Tibial nerve (tissue), 4 donors: ENCODE data around the gene CHMP5. TPM values are rescaled to one million over a fixed set of nuclear protein-coding genes. Genes with fewer than 3 reads are reported as not detected.

Experiments used
- DNase-seq, 2 donors: peaks; one replicate each; pipeline ENCODE4 v3.0.0-alpha.2; 2019; ENCODE audit warnings: low spot score in 2 of 2
- H3K27ac ChIP-seq, 4 donors: fragments of 200-600 bp; sonication (generic) in 3 of 4; one replicate each; pipeline ENCODE4 v1.5.1; 2017 to 2019; ENCODE audit warnings: mild to moderate bottlenecking in 1 of 4
- H3K27me3 ChIP-seq, 2 donors: fragments of 200-600 bp; sonication (generic) in 1 of 2; one replicate each; pipeline versions ENCODE4 v1.5.1 to v1.6.0; 2017 to 2019
- H3K36me3 ChIP-seq, 3 donors: fragments of 200-600 bp; sonication (generic); one replicate each; pipeline ENCODE4 v1.5.1; 2018 to 2019
- H3K4me1 ChIP-seq, 4 donors: fragments of 200-600 bp; sonication (generic) in 3 of 4; one replicate each; pipeline ENCODE4 v1.5.1; 2017 to 2019
- H3K4me3 ChIP-seq, 4 donors: fragments of 200-600 bp; sonication (generic) in 3 of 4; one replicate each; pipeline ENCODE4 v1.5.1; 2017 to 2019; ENCODE audit warnings: mild to moderate bottlenecking in 1 of 4, moderate library complexity in 1 of 4
- H3K9me3 ChIP-seq, 4 donors: fragments of 200-600 bp; sonication (generic) in 3 of 4; one replicate each; pipeline ENCODE4 v1.5.1; 2017 to 2019
- EP300 ChIP-seq, 2 donors: sonication (generic); formaldehyde crosslinking; IDR thresholded peaks; one replicate each; pipeline ENCODE4 v1.6.1; 2017; ENCODE audit warnings: antibody characterized with exemption in 2 of 2, mild to moderate bottlenecking in 1 of 2
- POLR2A ChIP-seq, 2 donors: fragments of 450-650 bp; IDR thresholded peaks; one replicate each; pipeline ENCODE4 v1.6.1; 2017; ENCODE audit warnings: antibody characterized with exemption in 2 of 2, mild to moderate bottlenecking in 2 of 2, moderate library complexity in 2 of 2
- WGBS, 2 donors: methylation state at CpG; one replicate each; pipeline ENCODE4 v1.1.5; 2018; 5-methylcytosine and 5-hydroxymethylcytosine counted together
- total RNA-seq, 4 donors: library from RNA; depleted of rRNA; stranded (reverse); fragments of >200 nt; gene quantifications; one replicate each; pipeline ENCODE4 v1.1.0, GENCODE V29; 2016
- TF ChIP-seq, protein P1 (sequence below), 5 experiments: fragments of 200-600 bp in 3 of 5; fragments of 450-650 bp in 2 of 5; sonication (generic) in 3 of 5; IDR thresholded peaks; one replicate each; pipeline ENCODE4 v1.5.1; 2016 to 2019; ENCODE audit warnings: antibody characterized with exemption in 5 of 5, mild to moderate bottlenecking in 3 of 5, moderate library complexity in 2 of 5

Gene CHMP5
- total RNA-seq, 4 donors from 2014 or later, result 56.1 to 67.4 (median 59.3) TPM

DNA sequence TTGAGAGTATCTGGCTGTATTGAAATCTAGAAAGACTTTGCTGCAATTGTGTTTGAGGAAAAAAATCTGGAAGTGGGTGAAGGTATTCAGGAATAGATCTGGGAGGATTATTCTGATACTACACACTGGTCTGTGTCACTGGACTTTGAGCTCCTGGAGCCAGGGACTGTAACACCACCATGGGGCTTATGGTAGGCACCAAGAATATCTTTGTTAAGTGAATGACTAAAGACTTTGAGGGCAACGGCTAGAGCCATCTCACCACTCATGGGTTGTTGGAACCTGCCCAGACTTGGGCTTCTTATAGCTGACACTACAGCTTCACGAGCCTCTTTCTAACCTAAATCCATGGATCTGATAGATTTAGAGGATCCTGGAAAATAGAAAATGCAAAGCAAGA is 35.7 kb downstream of the CHMP5 start:
- peaks cover 0 to 52% (median 20%) of the 10 kb centered on the region in 4 donors for H3K4me1 ChIP-seq
- no peak for DNase-seq

DNA sequence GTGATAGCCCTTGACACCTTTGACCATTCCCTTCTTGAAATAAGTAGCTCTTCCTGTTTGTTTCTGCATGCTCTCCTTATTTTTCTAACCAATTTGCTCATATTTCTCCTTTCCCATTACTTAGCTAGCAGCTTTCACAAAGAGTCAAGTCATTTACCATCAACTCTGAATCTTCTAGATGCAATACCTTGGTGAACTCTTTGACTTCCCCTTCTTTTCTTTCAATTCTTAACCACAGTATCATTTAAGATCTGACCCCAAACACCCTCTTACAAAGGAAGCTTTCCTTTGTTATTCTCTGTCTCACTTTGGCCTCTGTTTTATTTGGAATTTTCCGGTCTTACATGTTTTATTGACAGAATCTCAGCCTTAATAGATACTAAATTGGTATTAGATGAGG is 39.5 kb downstream of the CHMP5 start:
- no peak for DNase-seq
- TF ChIP-seq EP300 (IDR thresholded peaks at IDR 0.05), result no peak
- no peak for TF ChIP-seq POLR2A (IDR thresholded peaks at IDR 0.05)
- TF ChIP-seq, protein P1, sequence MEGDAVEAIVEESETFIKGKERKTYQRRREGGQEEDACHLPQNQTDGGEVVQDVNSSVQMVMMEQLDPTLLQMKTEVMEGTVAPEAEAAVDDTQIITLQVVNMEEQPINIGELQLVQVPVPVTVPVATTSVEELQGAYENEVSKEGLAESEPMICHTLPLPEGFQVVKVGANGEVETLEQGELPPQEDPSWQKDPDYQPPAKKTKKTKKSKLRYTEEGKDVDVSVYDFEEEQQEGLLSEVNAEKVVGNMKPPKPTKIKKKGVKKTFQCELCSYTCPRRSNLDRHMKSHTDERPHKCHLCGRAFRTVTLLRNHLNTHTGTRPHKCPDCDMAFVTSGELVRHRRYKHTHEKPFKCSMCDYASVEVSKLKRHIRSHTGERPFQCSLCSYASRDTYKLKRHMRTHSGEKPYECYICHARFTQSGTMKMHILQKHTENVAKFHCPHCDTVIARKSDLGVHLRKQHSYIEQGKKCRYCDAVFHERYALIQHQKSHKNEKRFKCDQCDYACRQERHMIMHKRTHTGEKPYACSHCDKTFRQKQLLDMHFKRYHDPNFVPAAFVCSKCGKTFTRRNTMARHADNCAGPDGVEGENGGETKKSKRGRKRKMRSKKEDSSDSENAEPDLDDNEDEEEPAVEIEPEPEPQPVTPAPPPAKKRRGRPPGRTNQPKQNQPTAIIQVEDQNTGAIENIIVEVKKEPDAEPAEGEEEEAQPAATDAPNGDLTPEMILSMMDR (IDR thresholded peaks at IDR 0.05), result no peak
- Histone ChIP-seq H3K27ac (no peak overlapping the region), H3K9me3 (no peaks in the 10 kb centered on the region), H3K27me3 (no peaks in the 10 kb centered on the region), H3K4me3 (no peak overlapping the region), H3K36me3 (peaks cover 0 to 100% (median 32%) of the 10 kb centered on the region in 3 donors), H3K4me1 (peaks cover 0 to 15% (median under 1%) of the 10 kb centered on the region in 4 donors)
- 92 to 96% methylated on average over 1 of the region's 1 CpG for WGBS, 2 donors

More for the DNA sequence above, 35.7 kb downstream of the CHMP5 start:
- Histone ChIP-seq H3K36me3 (peaks cover 2 to 100% (median 22%) of the 10 kb centered on the region in 3 donors), H3K4me3 (no peak overlapping the region), H3K9me3 (no peaks in the 10 kb centered on the region), H3K27me3 (no peaks in the 10 kb centered on the region), H3K27ac (no peak overlapping the region)
- TF ChIP-seq, protein P1 (IDR thresholded peaks at IDR 0.05), result no peak
- no peak for TF ChIP-seq POLR2A (IDR thresholded peaks at IDR 0.05)
- TF ChIP-seq EP300 (IDR thresholded peaks at IDR 0.05), result no peak
- 79 to 92% methylated on average over 2 of the region's 2 CpGs for WGBS, 2 donors

DNA sequence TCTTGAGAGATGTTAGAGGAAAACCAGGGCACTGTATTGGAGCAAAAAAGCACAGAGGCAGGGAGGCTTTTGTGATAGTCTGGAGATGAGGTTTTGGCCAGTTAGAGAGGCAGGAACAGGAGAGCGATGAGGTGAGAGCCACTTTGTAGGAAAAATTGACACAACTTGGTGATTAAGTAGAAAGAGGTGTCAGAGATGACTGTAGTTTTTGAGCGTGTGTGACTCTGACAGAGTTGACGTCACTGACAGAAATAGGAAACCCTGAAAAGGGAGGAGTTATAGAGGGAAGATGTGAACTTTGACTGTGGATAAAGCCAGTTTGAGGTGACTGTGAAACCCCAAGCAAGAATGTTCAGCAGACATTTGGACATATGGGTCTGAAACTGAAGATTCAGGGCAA is 41.2 kb downstream of the CHMP5 start:
- Histone ChIP-seq H3K4me1 (no peaks in the 10 kb centered on the region), H3K27me3 (no peaks in the 10 kb centered on the region), H3K9me3 (no peaks in the 10 kb centered on the region), H3K4me3 (no peak overlapping the region), H3K36me3 (peaks cover 0 to 100% (median 36%) of the 10 kb centered on the region in 3 donors), H3K27ac (no peak overlapping the region)
- TF ChIP-seq, protein P1 (IDR thresholded peaks at IDR 0.05), result no peak
- no peak for TF ChIP-seq EP300 (IDR thresholded peaks at IDR 0.05)
- TF ChIP-seq POLR2A (IDR thresholded peaks at IDR 0.05), result no peak
- WGBS, 2 donors, result 88 to 89% methylated on average over 3 of the region's 3 CpGs
- no peak for DNase-seq

DNA sequence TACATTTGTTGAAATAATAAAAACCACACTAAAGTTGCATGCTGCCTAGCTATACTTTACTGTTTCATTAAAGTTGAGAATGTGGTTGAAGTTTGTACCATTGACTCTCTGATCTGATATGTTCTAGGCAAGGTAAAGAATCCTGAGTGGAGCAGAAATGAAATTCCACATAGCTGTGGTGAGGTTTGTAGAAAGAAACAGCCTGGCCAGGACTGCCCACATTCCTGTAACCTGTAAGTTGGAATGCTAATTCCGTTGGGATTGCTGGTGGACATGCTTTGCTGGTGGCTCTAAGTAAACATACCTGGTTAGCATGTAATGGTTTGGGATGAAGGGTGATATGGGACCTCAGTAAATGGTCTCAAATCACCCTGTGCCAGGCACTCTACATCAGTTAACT is 42.2 kb downstream of the CHMP5 start:
- WGBS, 2 donors, result 92 to 94% methylated on average over 1 of the region's 1 CpG
- Histone ChIP-seq H3K36me3 (peaks cover 0 to 100% (median 36%) of the 10 kb centered on the region in 3 donors), H3K4me1 (no peaks in the 10 kb centered on the region)

DNA sequence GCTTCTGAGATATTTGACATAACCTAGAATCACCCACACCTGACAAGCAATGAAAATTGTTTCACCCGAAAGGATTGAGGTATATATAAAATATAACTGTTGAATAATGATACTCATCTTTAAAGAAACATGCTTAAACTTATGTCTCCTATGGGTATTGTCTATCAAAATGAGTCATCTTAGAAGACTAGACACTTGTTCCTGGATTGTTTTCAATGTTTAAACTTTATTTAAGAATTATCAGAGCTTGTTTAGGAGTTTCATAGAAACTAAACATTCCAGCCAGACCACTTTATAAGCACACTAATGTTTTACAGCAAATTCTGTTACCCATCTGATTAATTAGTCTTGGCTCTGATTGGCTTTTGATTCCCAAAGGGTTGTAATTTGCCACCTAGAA is 45.1 kb downstream of the CHMP5 start:
- Histone ChIP-seq H3K9me3 (no peaks in the 10 kb centered on the region), H3K4me3 (no peak overlapping the region), H3K27me3 (no peaks in the 10 kb centered on the region), H3K36me3 (peaks cover 0 to 100% (median 17%) of the 10 kb centered on the region in 3 donors), H3K27ac (no peak overlapping the region), H3K4me1 (no peaks in the 10 kb centered on the region)
- TF ChIP-seq EP300 (IDR thresholded peaks at IDR 0.05), result no peak
- TF ChIP-seq, protein P1 (IDR thresholded peaks at IDR 0.05), result no peak
- TF ChIP-seq POLR2A (IDR thresholded peaks at IDR 0.05), result no peak
- 90 to 100% methylated on average over 1 of the region's 1 CpG for WGBS, 2 donors
- DNase-seq, result no peak

More for the DNA sequence above, 42.2 kb downstream of the CHMP5 start:
- TF ChIP-seq EP300 (IDR thresholded peaks at IDR 0.05), result no peak
- TF ChIP-seq, protein P1 (IDR thresholded peaks at IDR 0.05), result no peak
- Histone ChIP-seq H3K27me3 (no peaks in the 10 kb centered on the region), H3K27ac (no peak overlapping the region), H3K4me3 (no peak overlapping the region), H3K9me3 (no peaks in the 10 kb centered on the region)
- no peak for DNase-seq
